ENCODE data around the gene ZNF419. TPM values are rescaled to one million over a fixed set of nuclear protein-coding genes. Genes with fewer than 3 reads are reported as not detected.
"Not testable (repeated sequence)": the region's sequence is repeated elsewhere in the genome, so short reads cannot be mapped to it uniquely, and the experiment has no call there.

Gene ZNF419
- total RNA-seq, 2 experiments from 2014 or later, result 4.3 to 5.1 TPM

DNA sequence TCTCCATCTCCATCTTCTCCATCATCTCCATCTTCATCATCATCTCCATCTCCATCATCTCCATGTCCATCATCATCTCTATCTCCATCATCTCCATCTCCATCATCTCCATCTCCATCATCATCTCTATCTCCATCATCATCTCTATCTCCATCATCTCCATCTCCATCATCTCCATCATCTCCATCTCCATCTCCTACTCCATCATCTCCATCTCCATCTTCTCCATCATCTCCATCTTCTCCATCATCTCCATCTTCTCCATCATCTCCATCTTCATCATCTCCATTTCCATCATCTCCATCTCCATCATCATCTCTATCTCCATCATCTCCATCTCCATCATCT is 11.8 kb downstream of the ZNF419 start:
- intact Hi-C loops (cut with micrococcal nuclease), result loop anchor here (1.0 kb wide), 2 partner anchors 28 to 64 kb away; partner anchors contain the start of genes ZNF549 and ZNF749
- CTCF ChIA-PET, result not testable (repeated sequence)

DNA sequence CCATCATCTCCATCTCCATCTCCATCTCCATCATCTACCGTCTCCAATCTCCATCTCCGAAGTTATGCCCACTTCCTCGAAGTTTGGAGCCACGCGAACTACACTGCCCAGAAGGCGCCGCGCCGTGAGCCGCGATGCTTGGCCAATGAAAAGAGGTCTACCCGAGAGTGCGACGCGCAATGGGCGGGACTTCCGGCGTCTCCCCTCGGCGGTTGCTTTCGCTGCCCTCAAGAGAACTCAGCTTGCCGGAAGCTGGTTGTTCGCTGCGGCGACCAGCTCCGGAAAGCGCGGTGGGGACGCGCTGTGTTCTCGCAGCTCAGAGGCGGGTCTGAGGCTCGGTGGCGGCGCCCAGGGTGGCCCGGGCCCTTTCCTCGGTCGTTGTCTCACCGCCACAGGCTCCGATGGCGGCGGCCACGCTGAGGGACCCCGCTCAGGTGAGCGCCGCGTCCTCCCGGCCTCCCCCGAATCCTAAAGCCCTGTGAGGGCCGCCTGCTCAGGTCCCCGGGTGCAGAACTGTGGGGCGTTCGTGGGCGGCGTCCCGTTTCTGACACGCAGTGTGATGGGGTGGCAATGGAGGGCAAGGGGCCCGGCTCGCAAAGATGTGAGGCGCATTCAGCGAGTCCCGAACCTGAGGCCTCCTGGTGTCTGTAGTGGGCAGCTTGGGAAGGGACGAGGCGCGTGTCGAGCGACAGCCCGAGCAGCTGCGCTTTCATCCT is 12.3 kb downstream of the ZNF419 start, which contains the start of gene ZNF773:
ZNF773 (plus strand) TSS at position 259 of the 716 bp plus-strand sequence; CDS start at position 402, 143 bp downstream.
- H3K27me3 Mint-ChIP-seq, CTCF ChIA-PET: not testable (repeated sequence)
- Mint-ChIP-seq H3K36me3 (peaks cover 49% of the 10 kb centered on the region), H3K4me3 (peak within 1 kb of the TSS; percentile 78), H3K4me1 (ENCODE audit: low read depth) (peaks cover 17% of the 10 kb centered on the region), H3K9me3 (peaks cover 66% of the 10 kb centered on the region), H3K27ac (peak within 1 kb of the TSS; percentile 79)
- POLR2A ChIA-PET, result interaction anchor here (0.5 to 1.2 kb wide), 2 partner anchors 12 to 496 kb away, joined by 3 read pairs; partner anchors contain the start of gene ZNF419
- DNase-seq, result peak; percentile 97
- intact Hi-C loops (cut with micrococcal nuclease), result loop anchor here (1.0 kb wide), 2 partner anchors 27 to 65 kb away; partner anchors contain the start of genes ZNF549 and ZNF749

More for the DNA sequence above, 11.8 kb downstream of the ZNF419 start:
- Mint-ChIP-seq H3K27ac (peak overlapping the region; percentile 79), H3K4me3 (peak overlapping the region; percentile 78), H3K9me3 (peaks cover 68% of the 10 kb centered on the region), H3K36me3 (peaks cover 52% of the 10 kb centered on the region), H3K4me1 (ENCODE audit: low read depth) (peaks cover 17% of the 10 kb centered on the region)
- not testable (repeated sequence) for H3K27me3 Mint-ChIP-seq, DNase-seq
- POLR2A ChIA-PET, result interaction anchor here (0.5 to 1.2 kb wide), 2 partner anchors 12 to 496 kb away, joined by 3 read pairs; partner anchors contain the start of gene ZNF419

- CTCF ChIA-PET; POLR2A ChIA-PET; DNase-seq; H3K27me3 Mint-ChIP-seq; intact Hi-C loops (cut with micrococcal nuclease): not testable (repeated sequence)
- H3K4me3 Mint-ChIP-seq, result peak overlapping the region; percentile 78
- H3K9me3 Mint-ChIP-seq, result peaks cover 66% of the 10 kb centered on the region
- H3K4me1 Mint-ChIP-seq (ENCODE audit: low read depth), result peaks cover 17% of the 10 kb centered on the region
- peaks cover 49% of the 10 kb centered on the region for H3K36me3 Mint-ChIP-seq
- H3K27ac Mint-ChIP-seq, result peak overlapping the region; percentile 72
Measured at GRCh38 chr19:57500400-57500799, 12.8 kb downstream of the ZNF419 start.

DNA sequence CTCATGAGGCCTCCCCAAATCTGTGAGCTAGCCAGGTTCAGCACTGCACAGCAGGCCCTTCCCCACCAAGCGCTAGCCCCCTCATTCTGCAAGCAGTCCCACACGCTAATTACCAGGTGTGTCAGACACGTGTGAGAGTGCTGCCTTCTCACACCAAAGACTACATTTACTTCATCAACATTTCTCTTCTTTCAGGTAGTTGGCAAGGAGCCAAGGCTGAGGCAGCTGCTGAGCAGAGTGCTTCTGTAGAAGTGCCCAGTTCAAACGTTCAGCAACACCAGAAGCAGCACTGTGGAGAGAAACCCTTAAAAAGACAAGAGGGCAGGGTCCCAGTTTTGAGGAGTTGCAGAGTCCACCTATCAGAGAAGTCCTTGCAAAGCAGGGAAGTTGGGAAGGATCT is 18.6 kb downstream of the ZNF419 start:
- ChIA-PET POLR2A (no interaction called here), CTCF (no interaction called here)
- Mint-ChIP-seq H3K9me3 (peaks cover 72% of the 10 kb centered on the region), H3K36me3 (peaks cover 83% of the 10 kb centered on the region), H3K4me1 (ENCODE audit: low read depth) (peaks cover 2% of the 10 kb centered on the region), H3K27me3 (no peaks in the 10 kb centered on the region), H3K27ac (no peak overlapping the region), H3K4me3 (no peak overlapping the region)
- intact Hi-C loops (cut with micrococcal nuclease), result no loop called here
- no peak for DNase-seq

DNA sequence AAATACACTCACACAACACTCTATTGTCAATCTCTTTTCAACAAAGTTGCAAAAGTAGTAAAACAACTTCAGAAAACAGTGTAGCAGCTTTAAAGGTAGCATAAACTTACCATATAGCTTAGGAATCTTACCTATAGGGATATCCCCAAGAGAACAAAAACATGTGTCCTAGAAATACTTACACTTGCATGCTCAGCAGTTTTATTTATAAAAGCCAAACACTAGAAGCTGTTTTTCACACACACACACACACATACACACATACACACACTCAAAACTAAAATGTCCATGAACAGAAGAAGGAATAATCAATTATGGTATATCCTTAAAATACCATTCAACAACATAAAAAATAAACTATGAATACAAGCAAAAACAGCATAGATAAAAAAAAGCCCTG is 23.9 kb downstream of the ZNF419 start:
- Mint-ChIP-seq H3K4me1 (ENCODE audit: low read depth) (no peaks in the 10 kb centered on the region), H3K27me3 (no peaks in the 10 kb centered on the region), H3K27ac (no peak overlapping the region), H3K36me3 (peaks cover 83% of the 10 kb centered on the region), H3K4me3 (no peak overlapping the region), H3K9me3 (peaks cover 79% of the 10 kb centered on the region)
- ChIA-PET CTCF (no interaction called here), POLR2A (no interaction called here)
- no peak for DNase-seq
- intact Hi-C loops (cut with micrococcal nuclease), result no loop called here

GRCh38 chr19:57512845-57513244 is 25.3 kb downstream of the ZNF419 start:
- no peak for DNase-seq
- H3K36me3 Mint-ChIP-seq, result peaks cover 82% of the 10 kb centered on the region
- H3K27ac Mint-ChIP-seq, result no peak overlapping the region
- ChIA-PET CTCF (no interaction called here), POLR2A (no interaction called here)
- no peaks in the 10 kb centered on the region for H3K4me1 Mint-ChIP-seq (ENCODE audit: low read depth)
- peaks cover 78% of the 10 kb centered on the region for H3K9me3 Mint-ChIP-seq
- no peak overlapping the region for H3K4me3 Mint-ChIP-seq
- intact Hi-C loops (cut with micrococcal nuclease), result no loop called here
- H3K27me3 Mint-ChIP-seq, result no peaks in the 10 kb centered on the region

DNA sequence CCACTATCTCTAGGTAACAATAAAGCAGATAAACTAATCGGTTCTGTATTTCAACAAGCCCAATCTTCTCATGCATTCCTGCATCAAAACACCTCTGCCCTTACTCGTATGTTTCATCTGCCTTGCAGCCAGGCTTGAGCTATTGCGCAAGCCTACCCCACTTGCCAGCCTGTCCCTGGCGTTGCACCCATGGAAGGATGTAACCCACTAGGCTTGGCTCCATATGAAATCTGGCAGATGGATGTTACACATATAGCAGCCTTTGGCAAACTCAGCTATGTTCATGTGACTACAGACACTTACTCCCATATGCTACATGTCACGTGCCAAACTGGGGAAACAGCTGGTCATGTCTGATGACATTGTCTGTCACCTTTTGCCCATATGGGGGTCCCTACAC is 27.7 kb downstream of the ZNF419 start:
- H3K4me1 Mint-ChIP-seq (ENCODE audit: low read depth), result no peaks in the 10 kb centered on the region
- intact Hi-C loops (cut with micrococcal nuclease), result no loop called here
- CTCF ChIA-PET, result no interaction called here
- peaks cover 71% of the 10 kb centered on the region for H3K36me3 Mint-ChIP-seq
- H3K9me3 Mint-ChIP-seq, result peaks cover 76% of the 10 kb centered on the region
- DNase-seq, result no peak
- H3K4me3 Mint-ChIP-seq, result no peak overlapping the region
- H3K27me3 Mint-ChIP-seq, result no peaks in the 10 kb centered on the region
- POLR2A ChIA-PET, result no interaction called here
- no peak overlapping the region for H3K27ac Mint-ChIP-seq

DNA sequence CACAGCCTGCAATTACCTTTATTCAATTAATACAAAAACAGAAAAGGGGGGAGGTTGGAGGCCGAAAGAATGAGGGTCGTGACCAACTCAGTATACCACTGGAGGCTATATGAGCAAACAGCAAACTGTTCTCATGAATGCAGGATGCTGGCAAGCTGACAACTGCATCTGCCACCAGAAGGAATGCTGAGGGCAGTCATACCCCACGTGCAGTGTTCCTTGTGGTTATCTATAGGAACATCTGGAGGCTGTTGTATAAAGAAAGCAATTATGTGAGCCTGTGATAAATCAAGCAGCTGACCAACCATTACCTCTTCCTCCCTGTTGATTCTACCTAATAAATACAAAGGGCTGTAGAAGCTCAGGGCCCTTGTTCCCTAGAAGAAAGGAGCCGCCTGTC is 30.5 kb downstream of the ZNF419 start:
- H3K27ac Mint-ChIP-seq; CTCF ChIA-PET; POLR2A ChIA-PET; intact Hi-C loops (cut with micrococcal nuclease); H3K4me1 Mint-ChIP-seq (ENCODE audit: low read depth); H3K27me3 Mint-ChIP-seq; DNase-seq; H3K4me3 Mint-ChIP-seq: not testable (repeated sequence)
- H3K36me3 Mint-ChIP-seq, result peaks cover 59% of the 10 kb centered on the region
- peaks cover 72% of the 10 kb centered on the region for H3K9me3 Mint-ChIP-seq

- Mint-ChIP-seq H3K9me3 (peaks cover 57% of the 10 kb centered on the region), H3K36me3 (peaks cover 44% of the 10 kb centered on the region)
- intact Hi-C loops (cut with micrococcal nuclease), result loop anchor here (1.0 kb wide), 6 partner anchors 10 to 656 kb away; partner anchors contain the start of genes ZNF274, ZNF460, ZNF749 and ZNF773
Measured at GRCh38 chr19:57527136-57527881, 39.8 kb downstream of the ZNF419 start, which contains the start of gene ZNF549. Gene ZNF549 (plus strand): TSS chr19:57527356. CDS start chr19:57527574, 218 bp downstream.

GRCh38 chr19:57537953-57538547 is 50.5 kb downstream of the ZNF419 start:
- intact Hi-C loops (cut with micrococcal nuclease), result no loop called here
- POLR2A ChIA-PET, result no interaction called here

More at GRCh38 chr19:57527136-57527881, 39.8 kb downstream of the ZNF419 start, which contains the start of gene ZNF549:
- ChIA-PET POLR2A (no interaction called here), CTCF (no interaction called here)
- Mint-ChIP-seq H3K27me3 (no peaks in the 10 kb centered on the region), H3K4me1 (ENCODE audit: low read depth) (peaks cover 18% of the 10 kb centered on the region), H3K27ac (peak within 1 kb of the TSS; percentile 54), H3K4me3 (peak within 1 kb of the TSS; percentile 85)
- peak; percentile 94 for DNase-seq

More at GRCh38 chr19:57537953-57538547, 50.5 kb downstream of the ZNF419 start:
- H3K4me1 Mint-ChIP-seq (ENCODE audit: low read depth), result no peaks in the 10 kb centered on the region
- no peaks in the 10 kb centered on the region for H3K27me3 Mint-ChIP-seq
- CTCF ChIA-PET, result no interaction called here
- no peak overlapping the region for H3K4me3 Mint-ChIP-seq
- peaks cover 94% of the 10 kb centered on the region for H3K36me3 Mint-ChIP-seq
- H3K27ac Mint-ChIP-seq, result no peak overlapping the region
- peaks cover 93% of the 10 kb centered on the region for H3K9me3 Mint-ChIP-seq
- DNase-seq, result no peak

Measured in activated CD4-positive, alpha-beta memory T cell treated with anti-CD3 and anti-CD28 coated beads for 36 hours (primary cell).